ENCODE results near the gene SRD5A1. TPM values are rescaled to one million over a fixed set of nuclear protein-coding genes. Genes with fewer than 3 reads are reported as not detected.

Gene SRD5A1
- total RNA-seq, 1 experiment from 2014 or later, result 39.6 TPM

GRCh38 chr5:6722015-6722414 lies 88.8 kb downstream of the SRD5A1 start:
- Histone ChIP-seq H3K9me2 (replicated peaks; ENCODE audit: low read length) (no peaks in the 10 kb centered on the region), H3K36me3 (ENCODE audit: low read depth, low read length) (peaks cover 34% of the 10 kb centered on the region), H3K27me3 (ENCODE audit: low read length) (no peaks in the 10 kb centered on the region), H3K4me2 (ENCODE audit: low read length) (no peak overlapping the region), H3K4me3 (ENCODE audit: low read length) (no peak overlapping the region), H3K9ac (ENCODE audit: low read length) (no peak overlapping the region), H3K27ac (ENCODE audit: low read length) (no peak overlapping the region), H3K9me3 (ENCODE audit: low read length) (no peaks in the 10 kb centered on the region), H2AFZ (ENCODE audit: low read length) (no peak overlapping the region), H3K4me1 (ENCODE audit: insufficient read depth, low read length) (peaks cover 16% of the 10 kb centered on the region), H4K20me1 (ENCODE audit: low read length) (peaks cover 84% of the 10 kb centered on the region), H3F3A (ENCODE audit: low read length, unreplicated experiment) (no peaks in the 10 kb centered on the region), H3K79me2 (ENCODE audit: low read length) (peaks cover 99% of the 10 kb centered on the region)
- CTCF ChIA-PET, result no interaction called here
- intact Hi-C loops (cut with micrococcal nuclease), result no loop called here
- TF ChIP-seq EZH2phosphoT487 (IDR thresholded peaks at IDR 0.05; ENCODE audit: borderline replicate concordance, low read length) (no peak), EZH2 (IDR thresholded peaks at IDR 0.05; ENCODE audit: low read length, unreplicated experiment) (no peak), CTCF (conservative IDR thresholded peaks at IDR 0.05; ENCODE audit: low read depth, low read length) (no peak)
- DNase-seq (no peak), ATAC-seq (no peak)
- BruUV-seq (replicated peaks), result no TSS peak
- POLR2A ChIA-PET (ENCODE audit: unreplicated experiment), result no interaction called here

- H3K4me2 ChIP-seq (ENCODE audit: low read length), result no peak overlapping the region
- no TSS peak for BruUV-seq (replicated peaks)
- TF ChIP-seq EZH2 (IDR thresholded peaks at IDR 0.05; ENCODE audit: low read length, unreplicated experiment) (no peak), CTCF (conservative IDR thresholded peaks at IDR 0.05; ENCODE audit: low read depth, low read length) (no peak), EZH2phosphoT487 (IDR thresholded peaks at IDR 0.05; ENCODE audit: borderline replicate concordance, low read length) (no peak)
- no peak overlapping the region for H3K4me3 ChIP-seq (ENCODE audit: low read length)
- ATAC-seq (no peak), DNase-seq (no peak)
- H3K9me2 ChIP-seq (replicated peaks; ENCODE audit: low read length), result no peaks in the 10 kb centered on the region
- peaks cover 99% of the 10 kb centered on the region for H3K79me2 ChIP-seq (ENCODE audit: low read length)
- intact Hi-C loops (cut with micrococcal nuclease), result no loop called here
- no peak overlapping the region for H3K27ac ChIP-seq (ENCODE audit: low read length)
- H3K27me3 ChIP-seq (ENCODE audit: low read length), result no peaks in the 10 kb centered on the region
- H4K20me1 ChIP-seq (ENCODE audit: low read length), result peaks cover 84% of the 10 kb centered on the region
- no peaks in the 10 kb centered on the region for H3F3A ChIP-seq (ENCODE audit: low read length, unreplicated experiment)
- H3K9ac ChIP-seq (ENCODE audit: low read length), result no peak overlapping the region
- H3K4me1 ChIP-seq (ENCODE audit: insufficient read depth, low read length), result peaks cover 4% of the 10 kb centered on the region; the same call in 1 of the 2 replicates
- ChIA-PET POLR2A (ENCODE audit: unreplicated experiment) (no interaction called here), CTCF (no interaction called here)
- H3K9me3 ChIP-seq (ENCODE audit: low read length), result no peaks in the 10 kb centered on the region
- no peak overlapping the region for H2AFZ ChIP-seq (ENCODE audit: low read length)
- peaks cover 31% of the 10 kb centered on the region for H3K36me3 ChIP-seq (ENCODE audit: low read depth, low read length)
Measured at GRCh38 chr5:6723122-6723815, 90.0 kb downstream of the SRD5A1 start.

DNA sequence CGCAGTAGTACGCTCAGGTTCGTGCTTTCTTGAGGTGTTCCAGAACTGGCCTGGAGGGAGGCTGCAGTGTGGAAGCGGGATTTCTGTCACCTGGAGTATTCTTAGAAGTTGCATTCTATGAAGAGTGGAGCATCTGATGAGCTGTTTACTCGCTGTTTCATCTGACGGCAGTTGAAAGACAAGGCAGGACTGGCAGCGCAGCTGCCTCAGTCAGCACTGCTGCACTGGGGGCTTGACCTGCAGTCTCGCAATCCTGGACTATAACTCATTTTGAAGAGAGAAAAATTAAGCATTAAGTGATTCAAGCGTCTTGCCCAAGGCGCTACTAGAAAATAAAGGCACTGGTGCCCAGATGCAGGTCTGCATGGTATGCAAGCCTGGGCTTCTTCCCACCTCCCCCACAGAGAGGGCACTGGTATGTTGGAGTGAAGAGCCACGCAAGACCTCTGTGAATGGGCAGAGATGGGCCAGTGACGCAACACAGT lies 90.6 kb downstream of the SRD5A1 start:
- no peak overlapping the region for H3K4me3 ChIP-seq (ENCODE audit: low read length)
- TF ChIP-seq EZH2phosphoT487 (IDR thresholded peaks at IDR 0.05; ENCODE audit: borderline replicate concordance, low read length) (no peak), EZH2 (IDR thresholded peaks at IDR 0.05; ENCODE audit: low read length, unreplicated experiment) (no peak), CTCF (conservative IDR thresholded peaks at IDR 0.05; ENCODE audit: low read depth, low read length) (no peak)
- BruUV-seq (replicated peaks), result no TSS peak
- H4K20me1 ChIP-seq (ENCODE audit: low read length), result peaks cover 81% of the 10 kb centered on the region
- H3K27ac ChIP-seq (ENCODE audit: low read length), result no peak overlapping the region
- intact Hi-C loops (cut with micrococcal nuclease), result no loop called here
- no peak overlapping the region for H2AFZ ChIP-seq (ENCODE audit: low read length)
- no peaks in the 10 kb centered on the region for H3K9me2 ChIP-seq (replicated peaks; ENCODE audit: low read length)
- no peaks in the 10 kb centered on the region for H3K9me3 ChIP-seq (ENCODE audit: low read length)
- no peak overlapping the region for H3K4me2 ChIP-seq (ENCODE audit: low read length)
- no peak for DNase-seq
- H3K4me1 ChIP-seq (ENCODE audit: insufficient read depth, low read length), result no peaks in the 10 kb centered on the region; the same call in 1 of the 2 replicates
- H3K9ac ChIP-seq (ENCODE audit: low read length), result no peak overlapping the region
- no peaks in the 10 kb centered on the region for H3K27me3 ChIP-seq (ENCODE audit: low read length)
- ATAC-seq, result no peak
- POLR2A ChIA-PET (ENCODE audit: unreplicated experiment), result no interaction called here
- CTCF ChIA-PET, result no interaction called here
- peaks cover 25% of the 10 kb centered on the region; the same call in 1 of the 2 replicates for H3K36me3 ChIP-seq (ENCODE audit: low read depth, low read length)
- H3F3A ChIP-seq (ENCODE audit: low read length, unreplicated experiment), result no peaks in the 10 kb centered on the region
- H3K79me2 ChIP-seq (ENCODE audit: low read length), result peaks cover 99% of the 10 kb centered on the region
